ENCODE data around the gene SSBP4.

- TF ChIP-seq, protein P1, sequence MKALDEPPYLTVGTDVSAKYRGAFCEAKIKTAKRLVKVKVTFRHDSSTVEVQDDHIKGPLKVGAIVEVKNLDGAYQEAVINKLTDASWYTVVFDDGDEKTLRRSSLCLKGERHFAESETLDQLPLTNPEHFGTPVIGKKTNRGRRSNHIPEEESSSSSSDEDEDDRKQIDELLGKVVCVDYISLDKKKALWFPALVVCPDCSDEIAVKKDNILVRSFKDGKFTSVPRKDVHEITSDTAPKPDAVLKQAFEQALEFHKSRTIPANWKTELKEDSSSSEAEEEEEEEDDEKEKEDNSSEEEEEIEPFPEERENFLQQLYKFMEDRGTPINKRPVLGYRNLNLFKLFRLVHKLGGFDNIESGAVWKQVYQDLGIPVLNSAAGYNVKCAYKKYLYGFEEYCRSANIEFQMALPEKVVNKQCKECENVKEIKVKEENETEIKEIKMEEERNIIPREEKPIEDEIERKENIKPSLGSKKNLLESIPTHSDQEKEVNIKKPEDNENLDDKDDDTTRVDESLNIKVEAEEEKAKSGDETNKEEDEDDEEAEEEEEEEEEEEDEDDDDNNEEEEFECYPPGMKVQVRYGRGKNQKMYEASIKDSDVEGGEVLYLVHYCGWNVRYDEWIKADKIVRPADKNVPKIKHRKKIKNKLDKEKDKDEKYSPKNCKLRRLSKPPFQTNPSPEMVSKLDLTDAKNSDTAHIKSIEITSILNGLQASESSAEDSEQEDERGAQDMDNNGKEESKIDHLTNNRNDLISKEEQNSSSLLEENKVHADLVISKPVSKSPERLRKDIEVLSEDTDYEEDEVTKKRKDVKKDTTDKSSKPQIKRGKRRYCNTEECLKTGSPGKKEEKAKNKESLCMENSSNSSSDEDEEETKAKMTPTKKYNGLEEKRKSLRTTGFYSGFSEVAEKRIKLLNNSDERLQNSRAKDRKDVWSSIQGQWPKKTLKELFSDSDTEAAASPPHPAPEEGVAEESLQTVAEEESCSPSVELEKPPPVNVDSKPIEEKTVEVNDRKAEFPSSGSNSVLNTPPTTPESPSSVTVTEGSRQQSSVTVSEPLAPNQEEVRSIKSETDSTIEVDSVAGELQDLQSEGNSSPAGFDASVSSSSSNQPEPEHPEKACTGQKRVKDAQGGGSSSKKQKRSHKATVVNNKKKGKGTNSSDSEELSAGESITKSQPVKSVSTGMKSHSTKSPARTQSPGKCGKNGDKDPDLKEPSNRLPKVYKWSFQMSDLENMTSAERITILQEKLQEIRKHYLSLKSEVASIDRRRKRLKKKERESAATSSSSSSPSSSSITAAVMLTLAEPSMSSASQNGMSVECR (CRISPR knock-in tag; IDR thresholded peaks at IDR 0.05): no peak
- TF ChIP-seq MAX (CRISPR knock-in tag; IDR thresholded peaks at IDR 0.05) (no peak), SPI1 (IDR thresholded peaks at IDR 0.05; ENCODE audit: borderline replicate concordance, low read depth, low read length) (no peak)
- TF ChIP-seq, protein P2, sequence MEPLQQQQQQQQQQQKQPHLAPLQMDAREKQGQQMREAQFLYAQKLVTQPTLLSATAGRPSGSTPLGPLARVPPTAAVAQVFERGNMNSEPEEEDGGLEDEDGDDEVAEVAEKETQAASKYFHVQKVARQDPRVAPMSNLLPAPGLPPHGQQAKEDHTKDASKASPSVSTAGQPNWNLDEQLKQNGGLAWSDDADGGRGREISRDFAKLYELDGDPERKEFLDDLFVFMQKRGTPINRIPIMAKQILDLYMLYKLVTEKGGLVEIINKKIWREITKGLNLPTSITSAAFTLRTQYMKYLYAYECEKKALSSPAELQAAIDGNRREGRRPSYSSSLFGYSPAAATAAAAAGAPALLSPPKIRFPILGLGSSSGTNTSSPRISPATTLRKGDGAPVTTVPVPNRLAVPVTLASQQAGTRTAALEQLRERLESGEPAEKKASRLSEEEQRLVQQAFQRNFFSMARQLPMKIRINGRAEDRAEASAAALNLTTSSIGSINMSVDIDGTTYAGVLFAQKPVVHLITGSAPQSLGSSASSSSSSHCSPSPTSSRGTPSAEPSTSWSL (CRISPR knock-in tag; IDR thresholded peaks at IDR 0.05; ENCODE audit: borderline replicate concordance): no peak
Measured at GRCh38 chr19:18457483-18458331, 38.5 kb downstream of the SSBP4 start.

All from K562 (cell line).